H1 (cell line): ENCODE data around the gene CYBA. TPM values are rescaled to one million over a fixed set of nuclear protein-coding genes. Genes with fewer than 3 reads are reported as not detected.

Source experiments
- CEBPB ChIP-seq: IDR thresholded peaks from 2 replicates; pipeline ENCODE4 v1.6.1; 2012; ENCODE audit warnings: low read depth, low read length
- CHD2 ChIP-seq: IDR thresholded peaks from 2 replicates; pipeline ENCODE4 v1.6.1; 2012; ENCODE audit warnings: low read length, improper control_type of control experiment
- E2F6 ChIP-seq: IDR thresholded peaks from 2 replicates; pipeline ENCODE4 v1.6.1; 2012; ENCODE audit warnings: inconsistent platforms
- KDM5A ChIP-seq: fragments of 200-600 bp; IDR thresholded peaks from 2 replicates; pipeline ENCODE4 v1.7.1; 2012; ENCODE audit warnings: mild to moderate bottlenecking, low read length, inconsistent platforms, mixed read lengths
- POLR2A ChIP-seq, 2 experiments: IDR thresholded peaks; 1 replicate in 1 of 2; 2 replicates in 1 of 2; pipeline ENCODE4 v1.6.1; 2011; ENCODE audit warnings: low read depth in 2 of 2, low read length in 2 of 2, mild to moderate bottlenecking in 2 of 2; ENCODE audit errors: control extremely low read depth in 1 of 2
- POLR2AphosphoS5 ChIP-seq: IDR thresholded peaks from 2 replicates; pipeline ENCODE4 v1.6.1; 2011; ENCODE audit warnings: low read depth, low read length
- RAD21 ChIP-seq, 2 experiments: IDR thresholded peaks in 1 of 2; conservative IDR thresholded peaks in 1 of 2; 2 replicates each; pipeline ENCODE4 v1.6.1; 2011; ENCODE audit warnings: low read depth in 2 of 2, low read length in 2 of 2, improper control_type of control experiment in 1 of 2, inconsistent platforms in 1 of 2, mild to moderate bottlenecking in 1 of 2, moderate library complexity in 1 of 2
- SP1 ChIP-seq: IDR thresholded peaks from 2 replicates; pipeline ENCODE4 v1.6.1; 2011; ENCODE audit warnings: low read depth, low read length
- SRF ChIP-seq: IDR thresholded peaks from 2 replicates; pipeline ENCODE4 v1.6.1; 2011; ENCODE audit warnings: mild to moderate bottlenecking, low read depth, low read length, moderate library complexity
- TBP ChIP-seq: IDR thresholded peaks from 2 replicates; pipeline ENCODE4 v1.6.1; 2011; ENCODE audit warnings: low read depth, low read length, improper control_type of control experiment
- polyA plus RNA-seq, 7 experiments: library from polyadenylated mRNA; depleted of rRNA in 3 of 7; stranded (reverse) in 5 of 7; unstranded in 2 of 7; fragments of >200 nt in 5 of 7; fragments of 200-250 nt in 2 of 7; gene quantifications; 1 replicate in 5 of 7; 2 replicates in 1 of 7; 4 replicates in 1 of 7; pipeline versions ENCODE4 v1.2.1 to v1.2.3, GENCODE V29; 2011 to 2013; ENCODE audit warnings: missing spikeins in 2 of 7, mixed read lengths in 2 of 7
- total RNA-seq: library from RNA; stranded (reverse); fragmentation: NEBNext Ultra II Directional; extraction: Animal tissue kit (Norgen Biotek cat#: 25700); gene quantifications from 2 replicates; pipeline ENCODE4 v1.2.1, GENCODE V29; 2021
- TF ChIP-seq, protein P1 (sequence below): fragments of 300-600 bp; sonication (generic); IDR thresholded peaks from 2 replicates; pipeline ENCODE4 v1.7.1; 2012; ENCODE audit warnings: low read length, moderate library complexity, mild to moderate bottlenecking, inconsistent platforms; ENCODE audit not compliant: insufficient replicate concordance
- TF ChIP-seq, protein P2 (sequence below): IDR thresholded peaks from 2 replicates; pipeline ENCODE4 v1.6.1; 2011; ENCODE audit warnings: low read depth, mild to moderate bottlenecking, low read length; ENCODE audit not compliant: insufficient read depth

The CYBA gene
- total and polyA plus RNA-seq, 2 of the 8 experiments (the other 6 are each of a cell fraction or from before 2014, with no cell fraction given): 136 to 254 TPM

- TF ChIP-seq, protein P1, sequence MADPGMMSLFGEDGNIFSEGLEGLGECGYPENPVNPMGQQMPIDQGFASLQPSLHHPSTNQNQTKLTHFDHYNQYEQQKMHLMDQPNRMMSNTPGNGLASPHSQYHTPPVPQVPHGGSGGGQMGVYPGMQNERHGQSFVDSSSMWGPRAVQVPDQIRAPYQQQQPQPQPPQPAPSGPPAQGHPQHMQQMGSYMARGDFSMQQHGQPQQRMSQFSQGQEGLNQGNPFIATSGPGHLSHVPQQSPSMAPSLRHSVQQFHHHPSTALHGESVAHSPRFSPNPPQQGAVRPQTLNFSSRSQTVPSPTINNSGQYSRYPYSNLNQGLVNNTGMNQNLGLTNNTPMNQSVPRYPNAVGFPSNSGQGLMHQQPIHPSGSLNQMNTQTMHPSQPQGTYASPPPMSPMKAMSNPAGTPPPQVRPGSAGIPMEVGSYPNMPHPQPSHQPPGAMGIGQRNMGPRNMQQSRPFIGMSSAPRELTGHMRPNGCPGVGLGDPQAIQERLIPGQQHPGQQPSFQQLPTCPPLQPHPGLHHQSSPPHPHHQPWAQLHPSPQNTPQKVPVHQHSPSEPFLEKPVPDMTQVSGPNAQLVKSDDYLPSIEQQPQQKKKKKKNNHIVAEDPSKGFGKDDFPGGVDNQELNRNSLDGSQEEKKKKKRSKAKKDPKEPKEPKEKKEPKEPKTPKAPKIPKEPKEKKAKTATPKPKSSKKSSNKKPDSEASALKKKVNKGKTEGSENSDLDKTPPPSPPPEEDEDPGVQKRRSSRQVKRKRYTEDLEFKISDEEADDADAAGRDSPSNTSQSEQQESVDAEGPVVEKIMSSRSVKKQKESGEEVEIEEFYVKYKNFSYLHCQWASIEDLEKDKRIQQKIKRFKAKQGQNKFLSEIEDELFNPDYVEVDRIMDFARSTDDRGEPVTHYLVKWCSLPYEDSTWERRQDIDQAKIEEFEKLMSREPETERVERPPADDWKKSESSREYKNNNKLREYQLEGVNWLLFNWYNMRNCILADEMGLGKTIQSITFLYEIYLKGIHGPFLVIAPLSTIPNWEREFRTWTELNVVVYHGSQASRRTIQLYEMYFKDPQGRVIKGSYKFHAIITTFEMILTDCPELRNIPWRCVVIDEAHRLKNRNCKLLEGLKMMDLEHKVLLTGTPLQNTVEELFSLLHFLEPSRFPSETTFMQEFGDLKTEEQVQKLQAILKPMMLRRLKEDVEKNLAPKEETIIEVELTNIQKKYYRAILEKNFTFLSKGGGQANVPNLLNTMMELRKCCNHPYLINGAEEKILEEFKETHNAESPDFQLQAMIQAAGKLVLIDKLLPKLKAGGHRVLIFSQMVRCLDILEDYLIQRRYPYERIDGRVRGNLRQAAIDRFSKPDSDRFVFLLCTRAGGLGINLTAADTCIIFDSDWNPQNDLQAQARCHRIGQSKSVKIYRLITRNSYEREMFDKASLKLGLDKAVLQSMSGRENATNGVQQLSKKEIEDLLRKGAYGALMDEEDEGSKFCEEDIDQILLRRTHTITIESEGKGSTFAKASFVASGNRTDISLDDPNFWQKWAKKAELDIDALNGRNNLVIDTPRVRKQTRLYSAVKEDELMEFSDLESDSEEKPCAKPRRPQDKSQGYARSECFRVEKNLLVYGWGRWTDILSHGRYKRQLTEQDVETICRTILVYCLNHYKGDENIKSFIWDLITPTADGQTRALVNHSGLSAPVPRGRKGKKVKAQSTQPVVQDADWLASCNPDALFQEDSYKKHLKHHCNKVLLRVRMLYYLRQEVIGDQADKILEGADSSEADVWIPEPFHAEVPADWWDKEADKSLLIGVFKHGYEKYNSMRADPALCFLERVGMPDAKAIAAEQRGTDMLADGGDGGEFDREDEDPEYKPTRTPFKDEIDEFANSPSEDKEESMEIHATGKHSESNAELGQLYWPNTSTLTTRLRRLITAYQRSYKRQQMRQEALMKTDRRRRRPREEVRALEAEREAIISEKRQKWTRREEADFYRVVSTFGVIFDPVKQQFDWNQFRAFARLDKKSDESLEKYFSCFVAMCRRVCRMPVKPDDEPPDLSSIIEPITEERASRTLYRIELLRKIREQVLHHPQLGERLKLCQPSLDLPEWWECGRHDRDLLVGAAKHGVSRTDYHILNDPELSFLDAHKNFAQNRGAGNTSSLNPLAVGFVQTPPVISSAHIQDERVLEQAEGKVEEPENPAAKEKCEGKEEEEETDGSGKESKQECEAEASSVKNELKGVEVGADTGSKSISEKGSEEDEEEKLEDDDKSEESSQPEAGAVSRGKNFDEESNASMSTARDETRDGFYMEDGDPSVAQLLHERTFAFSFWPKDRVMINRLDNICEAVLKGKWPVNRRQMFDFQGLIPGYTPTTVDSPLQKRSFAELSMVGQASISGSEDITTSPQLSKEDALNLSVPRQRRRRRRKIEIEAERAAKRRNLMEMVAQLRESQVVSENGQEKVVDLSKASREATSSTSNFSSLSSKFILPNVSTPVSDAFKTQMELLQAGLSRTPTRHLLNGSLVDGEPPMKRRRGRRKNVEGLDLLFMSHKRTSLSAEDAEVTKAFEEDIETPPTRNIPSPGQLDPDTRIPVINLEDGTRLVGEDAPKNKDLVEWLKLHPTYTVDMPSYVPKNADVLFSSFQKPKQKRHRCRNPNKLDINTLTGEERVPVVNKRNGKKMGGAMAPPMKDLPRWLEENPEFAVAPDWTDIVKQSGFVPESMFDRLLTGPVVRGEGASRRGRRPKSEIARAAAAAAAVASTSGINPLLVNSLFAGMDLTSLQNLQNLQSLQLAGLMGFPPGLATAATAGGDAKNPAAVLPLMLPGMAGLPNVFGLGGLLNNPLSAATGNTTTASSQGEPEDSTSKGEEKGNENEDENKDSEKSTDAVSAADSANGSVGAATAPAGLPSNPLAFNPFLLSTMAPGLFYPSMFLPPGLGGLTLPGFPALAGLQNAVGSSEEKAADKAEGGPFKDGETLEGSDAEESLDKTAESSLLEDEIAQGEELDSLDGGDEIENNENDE: no peak
- TF ChIP-seq RAD21 (IDR thresholded peaks at IDR 0.05 in 1 of 2, conservative IDR thresholded peaks at IDR 0.05 in 1 of 2; ENCODE audit: low read depth in 2 of 2, low read length in 2 of 2) (no peak), SRF (no peak), POLR2A (IDR thresholded peaks at IDR 0.05; ENCODE audit: control extremely low read depth in 1 of 2, low read depth in 2 of 2, low read length in 2 of 2) (no peak), KDM5A (no peak), E2F6 (no peak), SP1 (no peak), POLR2AphosphoS5 (no peak), TBP (no peak), CEBPB (no peak), CHD2 (no peak)
- TF ChIP-seq, protein P2, sequence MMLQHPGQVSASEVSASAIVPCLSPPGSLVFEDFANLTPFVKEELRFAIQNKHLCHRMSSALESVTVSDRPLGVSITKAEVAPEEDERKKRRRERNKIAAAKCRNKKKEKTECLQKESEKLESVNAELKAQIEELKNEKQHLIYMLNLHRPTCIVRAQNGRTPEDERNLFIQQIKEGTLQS: no peak
These were observed 21.0 kb downstream of the CYBA start (continued) for GRCh38 chr16:88629835-88630234.
